Subcutaneous adipose tissue (tissue), 4 donors: ENCODE results near the gene SNED1. TPM values are rescaled to one million over a fixed set of nuclear protein-coding genes. Genes with fewer than 3 reads are reported as not detected.

Experiments used
- total RNA-seq, 4 donors: library from RNA; depleted of rRNA; stranded (reverse); fragments of >200 nt; gene quantifications; one replicate each; pipeline ENCODE4 v1.1.0, GENCODE V29; 2016
- TF ChIP-seq, protein P1 (sequence below): fragments of 450-650 bp; IDR thresholded peaks from one replicate; pipeline ENCODE4 v1.5.1; 2016; ENCODE audit warnings: low read depth, mild to moderate bottlenecking, control low read depth, antibody characterized with exemption, moderate library complexity

Gene SNED1
- total RNA-seq, 4 donors from 2014 or later: 34.9 to 83.3 (median 39.7) TPM

DNA sequence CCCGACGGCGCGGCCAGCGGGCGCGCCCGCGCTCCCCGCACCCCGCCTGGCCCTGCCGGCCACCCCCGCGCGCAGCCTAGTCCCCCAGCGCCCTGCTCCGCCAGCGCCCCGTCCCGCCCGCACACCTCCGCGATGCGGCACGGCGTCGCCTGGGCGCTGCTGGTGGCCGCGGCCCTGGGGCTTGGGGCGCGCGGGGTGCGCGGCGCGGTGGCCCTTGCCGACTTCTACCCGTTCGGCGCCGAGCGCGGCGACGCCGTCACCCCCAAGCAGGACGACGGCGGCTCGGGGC, 232 bp downstream of the SNED1 start:
- TF ChIP-seq, protein P1, sequence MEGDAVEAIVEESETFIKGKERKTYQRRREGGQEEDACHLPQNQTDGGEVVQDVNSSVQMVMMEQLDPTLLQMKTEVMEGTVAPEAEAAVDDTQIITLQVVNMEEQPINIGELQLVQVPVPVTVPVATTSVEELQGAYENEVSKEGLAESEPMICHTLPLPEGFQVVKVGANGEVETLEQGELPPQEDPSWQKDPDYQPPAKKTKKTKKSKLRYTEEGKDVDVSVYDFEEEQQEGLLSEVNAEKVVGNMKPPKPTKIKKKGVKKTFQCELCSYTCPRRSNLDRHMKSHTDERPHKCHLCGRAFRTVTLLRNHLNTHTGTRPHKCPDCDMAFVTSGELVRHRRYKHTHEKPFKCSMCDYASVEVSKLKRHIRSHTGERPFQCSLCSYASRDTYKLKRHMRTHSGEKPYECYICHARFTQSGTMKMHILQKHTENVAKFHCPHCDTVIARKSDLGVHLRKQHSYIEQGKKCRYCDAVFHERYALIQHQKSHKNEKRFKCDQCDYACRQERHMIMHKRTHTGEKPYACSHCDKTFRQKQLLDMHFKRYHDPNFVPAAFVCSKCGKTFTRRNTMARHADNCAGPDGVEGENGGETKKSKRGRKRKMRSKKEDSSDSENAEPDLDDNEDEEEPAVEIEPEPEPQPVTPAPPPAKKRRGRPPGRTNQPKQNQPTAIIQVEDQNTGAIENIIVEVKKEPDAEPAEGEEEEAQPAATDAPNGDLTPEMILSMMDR: no peak

DNA sequence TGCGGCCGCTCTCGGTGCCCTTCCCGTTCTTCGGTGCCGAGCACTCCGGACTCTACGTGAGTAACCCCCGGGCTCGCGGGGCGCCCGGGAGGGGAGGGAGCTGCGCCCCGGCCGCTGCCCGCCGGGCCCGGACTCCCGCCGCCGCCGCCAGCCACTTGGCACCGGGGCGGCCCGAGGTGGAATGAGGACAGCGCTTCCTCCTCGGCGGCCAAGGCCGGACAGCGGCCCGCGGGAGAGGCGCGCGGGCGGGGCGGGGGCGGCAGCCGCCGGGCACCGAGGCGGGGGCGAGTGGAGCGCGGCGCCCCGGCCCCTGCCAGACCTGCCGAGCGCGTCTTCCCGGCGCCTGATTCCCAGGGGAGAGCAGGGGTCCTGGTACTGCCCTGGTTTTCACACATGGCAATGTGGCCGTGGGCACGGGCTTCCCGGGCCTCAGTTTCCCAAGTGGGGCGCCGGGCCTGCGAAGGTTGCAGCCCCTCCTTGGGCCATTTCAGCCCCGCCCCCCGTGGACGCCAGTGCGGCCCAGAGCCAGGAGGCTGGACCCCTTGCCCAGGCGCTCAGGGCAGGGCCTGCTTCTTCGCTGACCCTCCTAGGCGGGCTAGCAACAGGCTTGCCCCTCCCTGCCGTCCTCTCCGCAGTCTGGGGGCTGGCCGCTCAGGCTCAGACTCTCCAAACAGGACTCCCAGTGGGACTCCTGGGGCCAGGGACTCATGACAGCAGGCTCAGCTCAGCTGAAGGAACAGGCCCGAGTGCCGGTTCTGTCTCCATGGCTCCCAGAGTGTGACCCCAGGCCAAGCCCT, 775 bp downstream of the SNED1 start:
- TF ChIP-seq, protein P1: no peak

DNA sequence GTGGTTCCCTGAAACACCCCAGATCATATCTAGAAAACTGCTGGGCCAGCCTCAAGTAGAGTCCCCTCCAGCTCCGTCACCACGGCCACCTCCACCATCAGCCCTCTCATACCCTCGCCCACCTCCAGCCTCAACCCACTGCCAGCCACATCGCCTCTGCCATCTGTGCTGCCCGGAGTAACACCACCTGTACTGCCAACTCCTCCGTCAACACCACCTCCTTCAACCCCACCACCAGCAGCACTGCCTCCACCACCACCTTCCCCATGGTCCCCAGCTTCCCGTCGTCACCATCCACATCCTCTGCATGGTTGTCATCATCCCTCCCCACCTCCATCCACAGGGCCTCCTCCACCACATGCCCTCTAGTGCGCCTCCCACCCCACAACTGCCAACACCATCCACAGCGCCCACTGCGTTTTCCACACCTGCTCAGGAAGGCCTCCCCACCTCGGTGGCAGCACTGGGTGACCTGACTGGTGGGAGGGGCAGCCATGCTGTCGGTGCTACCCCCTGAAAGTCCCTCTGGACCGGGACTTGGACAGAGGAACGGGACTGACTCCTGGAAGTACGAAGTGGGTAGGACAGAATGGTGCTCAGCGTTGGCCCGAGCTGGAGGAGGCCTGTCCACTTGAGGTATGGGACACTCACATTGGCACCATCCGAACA, 1.6 kb downstream of the SNED1 start:
- TF ChIP-seq, protein P1: no peak

DNA sequence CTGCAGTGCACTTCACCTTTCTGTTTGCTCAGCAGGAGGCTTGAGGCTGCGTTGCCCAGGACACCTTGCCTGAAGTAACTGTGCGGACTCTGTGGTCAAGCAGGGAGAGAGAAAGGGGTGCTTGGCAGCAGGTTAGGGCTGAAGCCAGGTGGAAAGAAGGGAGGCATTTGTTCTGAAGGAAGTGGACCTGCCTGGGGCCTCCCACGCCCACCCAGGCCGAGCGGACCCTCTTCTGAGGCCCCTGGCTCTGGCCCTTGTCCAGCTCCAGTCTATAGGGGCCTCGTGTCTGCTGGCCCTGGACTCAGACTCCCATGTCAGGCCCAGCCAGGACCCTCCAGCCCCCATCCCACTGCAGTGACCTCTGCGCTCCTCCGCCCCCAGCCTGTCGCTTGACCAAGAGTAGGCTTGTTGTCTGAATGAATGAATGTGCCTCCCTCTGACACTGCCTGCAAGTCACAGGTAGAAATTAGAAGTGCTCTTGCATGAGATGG, 2.5 kb downstream of the SNED1 start:
- TF ChIP-seq, protein P1: no peak

DNA sequence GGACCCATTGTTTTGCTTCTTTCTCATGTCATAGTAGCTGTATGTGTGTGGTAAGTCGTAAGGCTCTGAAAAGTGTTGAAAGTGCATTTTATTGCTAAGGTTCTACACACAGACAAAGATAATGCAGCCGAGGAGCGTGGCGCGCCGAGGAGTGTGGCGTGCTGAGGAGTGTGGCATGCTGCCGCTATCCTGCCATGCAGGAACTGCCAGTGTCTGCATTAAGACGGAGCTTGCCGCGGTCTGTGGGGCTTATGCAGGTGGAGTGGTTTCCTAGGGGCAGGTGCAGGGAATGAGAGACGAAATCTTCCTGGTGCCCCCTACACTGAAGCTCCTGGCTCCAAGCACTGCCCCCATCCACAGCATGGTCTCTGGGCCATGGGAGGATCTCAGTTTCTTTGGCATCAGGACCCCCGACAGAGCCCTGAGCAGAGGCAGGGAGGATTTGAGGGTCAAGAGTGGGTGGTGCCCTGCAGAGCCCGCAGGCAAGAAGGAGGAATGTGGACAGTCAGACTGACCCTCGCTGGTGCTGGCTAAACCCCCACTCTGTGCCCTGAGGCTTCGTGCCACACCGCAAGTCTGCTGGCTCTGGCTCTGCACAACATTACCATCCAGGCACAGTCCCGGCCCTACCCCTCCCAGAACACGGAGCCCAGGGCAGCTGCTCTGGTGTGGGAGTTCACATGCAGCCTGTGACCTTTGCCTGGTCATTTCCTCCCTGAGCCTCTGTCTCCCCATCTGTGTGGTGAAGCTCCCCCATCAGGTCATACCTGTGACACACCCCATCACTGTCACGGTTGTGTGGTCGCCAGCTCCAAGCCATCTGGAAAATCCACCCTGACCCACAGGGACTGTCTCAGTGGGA, 3.2 kb downstream of the SNED1 start:
- TF ChIP-seq, protein P1: no peak

DNA sequence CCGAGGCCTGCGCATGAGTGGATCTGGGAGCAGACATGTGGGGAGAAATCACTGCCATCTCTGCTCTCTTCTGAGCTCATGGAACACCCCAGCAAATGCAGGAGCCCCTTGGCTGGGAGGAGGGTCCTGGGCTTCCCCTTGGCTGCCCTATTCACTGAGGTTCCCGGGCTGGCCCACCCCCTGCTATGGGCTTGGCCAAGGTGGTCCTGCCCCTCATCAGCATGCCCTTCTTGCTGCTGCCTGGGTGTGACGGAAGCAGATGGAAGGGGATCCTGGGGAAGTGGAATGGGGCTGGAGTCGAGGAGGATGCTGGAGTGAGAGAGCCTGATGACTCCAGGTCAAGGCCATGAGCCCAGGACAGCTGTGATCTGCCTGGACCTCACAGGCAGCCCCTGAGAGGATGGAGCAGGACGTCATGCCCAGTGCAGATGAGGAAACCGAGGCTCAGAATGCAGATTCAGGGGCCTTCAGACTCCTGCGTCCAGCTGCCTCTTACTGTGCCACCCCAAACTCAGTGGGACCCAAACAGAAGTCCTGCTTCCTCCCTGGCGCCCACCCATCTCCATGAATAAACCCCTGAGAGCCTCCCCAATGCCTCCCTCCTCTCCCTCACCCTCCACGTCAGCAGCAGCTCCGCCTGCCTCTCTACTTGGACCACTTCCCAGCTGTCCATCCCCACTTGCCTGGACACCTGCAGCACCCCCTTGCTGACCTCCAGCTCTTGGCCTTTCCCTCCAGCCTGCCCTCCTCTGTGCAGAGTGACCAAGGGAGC, 4.0 kb downstream of the SNED1 start:
- TF ChIP-seq, protein P1: no peak
